ENCODE data around the gene SPINT3.

SPINT3 gene

GRCh38 chr20:45523821-45524220 lies 8.4 kb upstream of the SPINT3 start (continued):
- no peak for TF ChIP-seq AEBP2 (tag by site-specific recombination; IDR thresholded peaks at IDR 0.05; ENCODE audit: borderline replicate concordance)
- no peak for TF ChIP-seq ZNF239 (tag by site-specific recombination; IDR thresholded peaks at IDR 0.05)
- no peak for TF ChIP-seq OSR2 (tag by site-specific recombination; IDR thresholded peaks at IDR 0.05)
- TF ChIP-seq KLF17 (tag by site-specific recombination; IDR thresholded peaks at IDR 0.05) = no peak
- TF ChIP-seq ZNF621 (tag by site-specific recombination; IDR thresholded peaks at IDR 0.05) = no peak
- no peak for TF ChIP-seq HOXD13 (CRISPR knock-in tag; IDR thresholded peaks at IDR 0.05; ENCODE audit: borderline replicate concordance)
- no peak for TF ChIP-seq ZNF692 (tag by site-specific recombination; IDR thresholded peaks at IDR 0.05)
- TF ChIP-seq ZNF530 (tag by site-specific recombination; IDR thresholded peaks at IDR 0.05; ENCODE audit: low read depth) = no peak
- no peak for TF ChIP-seq ZNF23 (tag by site-specific recombination; IDR thresholded peaks at IDR 0.05; ENCODE audit: borderline replicate concordance)
- no peak for TF ChIP-seq ZBTB20 (tag by site-specific recombination; IDR thresholded peaks at IDR 0.05)
- no peak for TF ChIP-seq MEIS1 (CRISPR knock-in tag; IDR thresholded peaks at IDR 0.05; ENCODE audit: borderline replicate concordance)
- no peak for TF ChIP-seq ZNF423 (tag by site-specific recombination; IDR thresholded peaks at IDR 0.05)

- Histone ChIP-seq H3K4me1 (ENCODE audit: control insufficient read depth, insufficient read depth, low read length) (no peaks in the 10 kb centered on the region), H3K4me3 (ENCODE audit: low read depth, low read length) (no peak overlapping the region), H3K27ac (ENCODE audit: extremely low read depth, low read depth, low read length) (no peak overlapping the region), H3K9me3 (ENCODE audit: control insufficient read depth, insufficient read depth, low read depth, low read length) (no peaks in the 10 kb centered on the region), H3K36me3 (ENCODE audit: control insufficient read depth in 2 of 2, insufficient read depth in 1 of 2, low read length in 2 of 2) (no peaks in the 10 kb centered on the region)
- CTCF ChIA-PET = interaction anchor here (0.8 kb wide), 1 partner anchor 68 kb away, joined by 3 read pairs; no protein-coding TSS in a partner anchor
- TF ChIP-seq ZSCAN30 (tag by site-specific recombination; IDR thresholded peaks at IDR 0.05) (no peak), ZNF18 (tag by site-specific recombination; IDR thresholded peaks at IDR 0.05) (no peak)
- POLR2A ChIA-PET = no interaction called here
These were observed 2.9 kb upstream of the SPINT3 start for GRCh38 chr20:45518282-45518681.

- POLR2A ChIA-PET = no interaction called here
- Histone ChIP-seq H3K36me3 (ENCODE audit: control insufficient read depth in 2 of 2, insufficient read depth in 1 of 2, low read length in 2 of 2) (no peaks in the 10 kb centered on the region), H3K4me1 (ENCODE audit: control insufficient read depth, insufficient read depth, low read length) (no peaks in the 10 kb centered on the region), H3K4me3 (ENCODE audit: low read depth, low read length) (no peak overlapping the region), H3K27ac (ENCODE audit: extremely low read depth, low read depth, low read length) (no peak overlapping the region), H3K9me3 (ENCODE audit: control insufficient read depth, insufficient read depth, low read depth, low read length) (no peaks in the 10 kb centered on the region)
- CTCF ChIA-PET = no interaction called here
- TF ChIP-seq KLF8 (tag by site-specific recombination; IDR thresholded peaks at IDR 0.05) (no peak), ZNF155 (tag by site-specific recombination; IDR thresholded peaks at IDR 0.05) (no peak), YY1 (tag by site-specific recombination; IDR thresholded peaks at IDR 0.05) (no peak), TRIM28 (IDR thresholded peaks at IDR 0.05; ENCODE audit: borderline replicate concordance, low read length) (no peak), ZNF433 (tag by site-specific recombination; IDR thresholded peaks at IDR 0.05; ENCODE audit: low read depth) (no peak), RBAK (tag by site-specific recombination; IDR thresholded peaks at IDR 0.05) (no peak), ZNF610 (tag by site-specific recombination; IDR thresholded peaks at IDR 0.05; ENCODE audit: borderline replicate concordance) (no peak), ZNF18 (tag by site-specific recombination; IDR thresholded peaks at IDR 0.05) (no peak), ZNF513 (tag by site-specific recombination; IDR thresholded peaks at IDR 0.05) (no peak), ZBTB26 (tag by site-specific recombination; optimal IDR thresholded peaks at IDR 0.05) (no peak)
These were observed 5.1 kb downstream of the SPINT3 start for GRCh38 chr20:45510242-45510862.
